Mammary epithelial cell (primary cell): ENCODE data around the gene SYVN1.

ENCODE experiments used
- EZH2 ChIP-seq: IDR thresholded peaks from 2 replicates; pipeline ENCODE4 v1.6.1; 2012; ENCODE audit warnings: low read length, inconsistent platforms, borderline replicate concordance
- TF ChIP-seq, protein P1 (sequence below), 2 donors: IDR thresholded peaks in 1 of 2; conservative IDR thresholded peaks in 1 of 2; 2 replicates each; pipeline ENCODE4 v1.5.1; 2011 to 2012; ENCODE audit warnings: inconsistent platforms in 2 of 2, low read length in 2 of 2, mild to moderate bottlenecking in 2 of 2, control low read depth in 1 of 2, low read depth in 1 of 2; ENCODE audit not compliant: insufficient read depth in 1 of 2; ENCODE audit errors: extremely low read depth in 1 of 2

DNA sequence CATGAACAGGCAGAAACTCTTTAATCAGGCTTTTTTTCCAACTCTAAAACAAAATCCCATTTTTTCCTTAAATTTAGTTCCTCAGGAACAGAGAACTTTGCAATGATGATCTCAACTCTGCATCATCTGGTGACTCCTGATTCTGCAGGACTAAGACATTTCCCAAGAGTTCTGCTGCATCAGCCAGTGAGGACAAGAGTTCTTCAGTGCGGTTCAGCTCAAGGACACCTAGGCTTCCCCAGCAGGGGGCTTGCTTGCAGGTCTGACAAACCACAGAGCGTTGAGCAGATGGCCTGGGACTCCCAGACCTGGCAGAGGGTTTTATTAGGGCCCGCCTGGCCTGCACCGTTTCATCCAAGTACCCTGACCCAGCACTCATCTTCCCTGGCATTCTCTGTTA, 56.9 kb downstream of the SYVN1 start:
- TF ChIP-seq, protein P1, sequence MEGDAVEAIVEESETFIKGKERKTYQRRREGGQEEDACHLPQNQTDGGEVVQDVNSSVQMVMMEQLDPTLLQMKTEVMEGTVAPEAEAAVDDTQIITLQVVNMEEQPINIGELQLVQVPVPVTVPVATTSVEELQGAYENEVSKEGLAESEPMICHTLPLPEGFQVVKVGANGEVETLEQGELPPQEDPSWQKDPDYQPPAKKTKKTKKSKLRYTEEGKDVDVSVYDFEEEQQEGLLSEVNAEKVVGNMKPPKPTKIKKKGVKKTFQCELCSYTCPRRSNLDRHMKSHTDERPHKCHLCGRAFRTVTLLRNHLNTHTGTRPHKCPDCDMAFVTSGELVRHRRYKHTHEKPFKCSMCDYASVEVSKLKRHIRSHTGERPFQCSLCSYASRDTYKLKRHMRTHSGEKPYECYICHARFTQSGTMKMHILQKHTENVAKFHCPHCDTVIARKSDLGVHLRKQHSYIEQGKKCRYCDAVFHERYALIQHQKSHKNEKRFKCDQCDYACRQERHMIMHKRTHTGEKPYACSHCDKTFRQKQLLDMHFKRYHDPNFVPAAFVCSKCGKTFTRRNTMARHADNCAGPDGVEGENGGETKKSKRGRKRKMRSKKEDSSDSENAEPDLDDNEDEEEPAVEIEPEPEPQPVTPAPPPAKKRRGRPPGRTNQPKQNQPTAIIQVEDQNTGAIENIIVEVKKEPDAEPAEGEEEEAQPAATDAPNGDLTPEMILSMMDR (conservative IDR thresholded peaks at IDR 0.05 in 1 of 2, IDR thresholded peaks at IDR 0.05 in 1 of 2; ENCODE audit: extremely low read depth in 1 of 2, insufficient read depth in 1 of 2, low read depth in 1 of 2, low read length in 2 of 2): no peak
- no peak for TF ChIP-seq EZH2
